DND-41 (cell line): ENCODE measurements around the gene ELOVL5.

ENCODE experiments used
- CTCF ChIP-seq: IDR thresholded peaks from 2 replicates; pipeline ENCODE4 v1.5.1; 2012; ENCODE audit warnings: borderline replicate concordance, low read length, moderate library complexity, mild to moderate bottlenecking; ENCODE audit not compliant: poor library complexity, severe bottlenecking; ENCODE audit errors: extremely low read depth
- EZH2 ChIP-seq: IDR thresholded peaks from 3 replicates; pipeline ENCODE4 v1.6.1; 2012; ENCODE audit warnings: borderline replicate concordance, low read depth, mild to moderate bottlenecking, moderate library complexity, low read length, inconsistent platforms; ENCODE audit not compliant: severe bottlenecking

GRCh38 chr6:53322188-53323029, 26.3 kb downstream of the ELOVL5 start:
- no peak for TF ChIP-seq CTCF
- no peak for TF ChIP-seq EZH2
